HEK293 (cell line): ENCODE data around the gene NSG1.

ENCODE experiments used
- CTCF ChIA-PET: fragments of 350-600 bp; formaldehyde crosslinking; extraction: SDS; loops from one replicate; lab custom pipeline; 2021; ENCODE audit warnings: antibody characterized with exemption; lab: Yijun Ruan, JAX
- POLR2A ChIA-PET: fragments of 300-600 bp; formaldehyde crosslinking; extraction: SDS; loops from one replicate; lab custom pipeline; 2020; ENCODE audit warnings: antibody characterized with exemption, inconsistent platforms; lab: Yijun Ruan, JAX
- H3K27ac ChIP-seq: fragments of 200-500 bp; sonication (Bioruptor generic); 2 replicates; pipeline ENCODE4 v1.5.1; 2014; ENCODE audit warnings: low read depth, low read length, control low read depth, inconsistent platforms; ENCODE audit errors: extremely low read depth
- H3K36me3 ChIP-seq, 2 experiments: fragments of 200-500 bp in 1 of 2; sonication (Bioruptor generic) in 1 of 2; 1 replicate in 1 of 2; 2 replicates in 1 of 2; pipeline ENCODE4 v1.5.1; 2014 to 2017; ENCODE audit warnings: inconsistent platforms in 2 of 2, low read length in 2 of 2; ENCODE audit not compliant: control insufficient read depth in 2 of 2, insufficient read depth in 1 of 2
- H3K4me1 ChIP-seq: fragments of 200-500 bp; sonication (Bioruptor generic); 2 replicates; pipeline ENCODE4 v1.5.1; 2014; ENCODE audit warnings: mild to moderate bottlenecking, low read length, inconsistent platforms; ENCODE audit not compliant: control insufficient read depth, insufficient read depth
- H3K4me3 ChIP-seq: 2 replicates; pipeline ENCODE4 v1.5.1; 2011; ENCODE audit warnings: low read depth, mild to moderate bottlenecking, control low read depth, low read length, moderate library complexity
- H3K9me3 ChIP-seq: fragments of 200-500 bp; sonication (Bioruptor generic); 2 replicates; pipeline ENCODE4 v1.5.1; 2014; ENCODE audit warnings: low read depth, low read length, inconsistent platforms; ENCODE audit not compliant: control insufficient read depth, insufficient read depth
- GLIS2 ChIP-seq: fragments of 450-650 bp; formaldehyde crosslinking; IDR thresholded peaks from 2 replicates; pipeline ENCODE4 v1.5.1; 2016; ENCODE audit warnings: missing biosample characterization, missing genetic modification characterization
- SP3 ChIP-seq: fragments of 450-650 bp; formaldehyde crosslinking; IDR thresholded peaks from 2 replicates; pipeline ENCODE4 v1.5.1; 2016; ENCODE audit warnings: missing biosample characterization, missing genetic modification characterization
- SP7 ChIP-seq: fragments of 450-650 bp; formaldehyde crosslinking; IDR thresholded peaks from 2 replicates; pipeline ENCODE4 v1.5.1; 2016; ENCODE audit warnings: missing biosample characterization, missing genetic modification characterization
- YY1 ChIP-seq: fragments of 450-650 bp; formaldehyde crosslinking; IDR thresholded peaks from 2 replicates; pipeline ENCODE4 v1.5.1; 2018; ENCODE audit warnings: missing biosample characterization, missing genetic modification characterization
- ZBTB48 ChIP-seq: fragments of 450-650 bp; formaldehyde crosslinking; IDR thresholded peaks from 2 replicates; pipeline ENCODE4 v1.5.1; 2016; ENCODE audit warnings: missing biosample characterization, missing genetic modification characterization
- ZBTB49 ChIP-seq: fragments of 450-650 bp; formaldehyde crosslinking; IDR thresholded peaks from 2 replicates; pipeline ENCODE4 v1.5.1; 2016; ENCODE audit warnings: missing biosample characterization, missing genetic modification characterization, low read depth
- ZBTB8A ChIP-seq: fragments of 450-650 bp; formaldehyde crosslinking; IDR thresholded peaks from 2 replicates; pipeline ENCODE4 v1.5.1; 2016; ENCODE audit warnings: missing biosample characterization, missing genetic modification characterization
- ZNF112 ChIP-seq: fragments of 450-650 bp; formaldehyde crosslinking; IDR thresholded peaks from 2 replicates; pipeline ENCODE4 v1.5.0; 2017; ENCODE audit warnings: missing biosample characterization, missing genetic modification characterization
- ZNF121 ChIP-seq: fragments of 450-650 bp; formaldehyde crosslinking; IDR thresholded peaks from 2 replicates; pipeline ENCODE4 v1.5.1; 2016; ENCODE audit warnings: missing biosample characterization, missing genetic modification characterization
- ZNF138 ChIP-seq: fragments of 450-650 bp; formaldehyde crosslinking; IDR thresholded peaks from 2 replicates; pipeline ENCODE4 v1.5.1; 2016; ENCODE audit warnings: missing biosample characterization, missing genetic modification characterization, borderline replicate concordance
- ZNF175 ChIP-seq: fragments of 450-650 bp; formaldehyde crosslinking; IDR thresholded peaks from 2 replicates; pipeline ENCODE4 v1.5.1; 2016; ENCODE audit warnings: missing biosample characterization, missing genetic modification characterization
- ZNF18 ChIP-seq: fragments of 450-650 bp; formaldehyde crosslinking; IDR thresholded peaks from 2 replicates; pipeline ENCODE4 v1.5.1; 2016; ENCODE audit warnings: missing biosample characterization, missing genetic modification characterization
- ZNF19 ChIP-seq: fragments of 450-650 bp; formaldehyde crosslinking; IDR thresholded peaks from 2 replicates; pipeline ENCODE4; 2016; ENCODE audit warnings: missing biosample characterization, missing genetic modification characterization, low read depth
- ZNF211 ChIP-seq: fragments of 450-650 bp; formaldehyde crosslinking; IDR thresholded peaks from 2 replicates; pipeline ENCODE4 v1.5.1; 2016; ENCODE audit warnings: low read depth, missing biosample characterization, missing genetic modification characterization
- ZNF223 ChIP-seq: fragments of 450-650 bp; formaldehyde crosslinking; IDR thresholded peaks from 2 replicates; pipeline ENCODE4 v1.5.1; 2016; ENCODE audit warnings: missing biosample characterization, missing genetic modification characterization
- ZNF248 ChIP-seq: fragments of 450-650 bp; formaldehyde crosslinking; IDR thresholded peaks from 2 replicates; pipeline ENCODE4 v1.5.1; 2017; ENCODE audit warnings: missing biosample characterization, missing genetic modification characterization
- ZNF341 ChIP-seq: fragments of 450-650 bp; formaldehyde crosslinking; IDR thresholded peaks from 2 replicates; pipeline ENCODE4; 2016; ENCODE audit warnings: low read depth, missing biosample characterization, missing genetic modification characterization
- ZNF350 ChIP-seq: fragments of 450-650 bp; formaldehyde crosslinking; IDR thresholded peaks from 2 replicates; pipeline ENCODE4 v1.5.0; 2017; ENCODE audit warnings: missing biosample characterization, mild to moderate bottlenecking, missing genetic modification characterization
- ZNF514 ChIP-seq: fragments of 450-650 bp; formaldehyde crosslinking; IDR thresholded peaks from 2 replicates; pipeline ENCODE4 v1.5.1; 2016; ENCODE audit warnings: missing biosample characterization, missing genetic modification characterization
- ZNF544 ChIP-seq: fragments of 450-650 bp; formaldehyde crosslinking; IDR thresholded peaks from 2 replicates; pipeline ENCODE4 v1.5.0; 2017; ENCODE audit warnings: missing biosample characterization, missing genetic modification characterization
- ZNF626 ChIP-seq: fragments of 450-650 bp; sonication (Bioruptor Pico); formaldehyde crosslinking; IDR thresholded peaks from 2 replicates; pipeline ENCODE4 v1.5.1; 2018; ENCODE audit warnings: missing biosample characterization, missing genetic modification characterization, inconsistent platforms
- ZNF660 ChIP-seq: fragments of 450-650 bp; IDR thresholded peaks from 2 replicates; pipeline ENCODE4 v1.5.1; 2018; ENCODE audit warnings: missing biosample characterization, mild to moderate bottlenecking, missing genetic modification characterization
- ZNF701 ChIP-seq: fragments of 450-650 bp; formaldehyde crosslinking; IDR thresholded peaks from 2 replicates; pipeline ENCODE4 v1.5.1; 2016; ENCODE audit warnings: missing biosample characterization, missing genetic modification characterization
- ZNF76 ChIP-seq: fragments of 450-650 bp; formaldehyde crosslinking; IDR thresholded peaks from 2 replicates; pipeline ENCODE4; 2016; ENCODE audit warnings: low read depth, missing biosample characterization, missing genetic modification characterization, borderline replicate concordance
- ZNF776 ChIP-seq: fragments of 450-650 bp; formaldehyde crosslinking; IDR thresholded peaks from 2 replicates; pipeline ENCODE4 v1.5.0; 2017; ENCODE audit warnings: missing biosample characterization, missing genetic modification characterization, borderline replicate concordance
- ZXDB ChIP-seq: fragments of 450-650 bp; formaldehyde crosslinking; IDR thresholded peaks from 2 replicates; pipeline ENCODE4 v1.5.1; 2016; ENCODE audit warnings: missing biosample characterization, missing genetic modification characterization

NSG1 gene

GRCh38 chr4:4379540-4380087 is 7.3 kb upstream of the NSG1 start:
- H3K4me1 ChIP-seq = no peaks in the 10 kb centered on the region
- TF ChIP-seq ZNF514 (tag by site-specific recombination) (no peak), ZNF341 (peak; percentile 34; the same call in 1 of the 2 replicates), ZNF660 (0 out of 2 replicates have a peak, but pooled peaks have one; percentile 34), ZBTB48 (tag by site-specific recombination) (no peak), ZNF18 (tag by site-specific recombination) (no peak), ZNF701 (tag by site-specific recombination) (no peak), GLIS2 (tag by site-specific recombination) (no peak), ZNF175 (tag by site-specific recombination) (no peak)
- TF ChIP-seq, all 188 proteins: peak for 2
- Histone ChIP-seq H3K9me3 (no peaks in the 10 kb centered on the region), H3K27ac (no peak overlapping the region), H3K36me3 (no peaks in the 10 kb centered on the region), H3K4me3 (no peak overlapping the region)
- CTCF ChIA-PET = interaction anchor here (1.0 kb wide), 1 partner anchor 77 kb away, joined by 3 read pairs; no protein-coding TSS in a partner anchor
- POLR2A ChIA-PET = no interaction called here

- no peak overlapping the region for H3K27ac ChIP-seq
- ChIA-PET POLR2A (no interaction called here), CTCF (no interaction called here)
- no peaks in the 10 kb centered on the region for H3K9me3 ChIP-seq
- no peaks in the 10 kb centered on the region for H3K4me1 ChIP-seq
- H3K36me3 ChIP-seq = no peaks in the 10 kb centered on the region
- no peak overlapping the region for H3K4me3 ChIP-seq
- no peak for TF ChIP-seq ZNF626 (tag by site-specific recombination)
- TF ChIP-seq ZNF121 = no peak
- no peak for TF ChIP-seq ZXDB (tag by site-specific recombination)
- TF ChIP-seq ZNF248 = no peak
- TF ChIP-seq SP7 (tag by site-specific recombination) = no peak
- no peak for TF ChIP-seq ZNF776 (tag by site-specific recombination)
- TF ChIP-seq ZBTB8A (tag by site-specific recombination) = no peak
- no peak for TF ChIP-seq YY1
- no peak for TF ChIP-seq ZNF350 (tag by site-specific recombination)
- no peak for TF ChIP-seq ZNF544 (tag by site-specific recombination)
- TF ChIP-seq ZNF138 (tag by site-specific recombination) = no peak
- no peak for TF ChIP-seq ZNF19 (tag by site-specific recombination)
- no peak for TF ChIP-seq ZBTB48 (tag by site-specific recombination)
- TF ChIP-seq ZNF76 (tag by site-specific recombination) = no peak
- TF ChIP-seq ZBTB49 (tag by site-specific recombination) = no peak
- TF ChIP-seq ZNF211 (tag by site-specific recombination) = no peak
- TF ChIP-seq SP3 (tag by site-specific recombination) = no peak
- TF ChIP-seq ZNF18 (tag by site-specific recombination) = no peak
- no peak for TF ChIP-seq ZNF112 (tag by site-specific recombination)
- no peak for TF ChIP-seq ZNF223 (tag by site-specific recombination)
These were observed 3.8 kb upstream of the NSG1 start for GRCh38 chr4:4383085-4383484.
